Neuronal stem cell (in vitro differentiated cells): ENCODE measurements around the gene COL12A1.

ENCODE experiments used
- DNase-seq: peaks from one replicate; pipeline ENCODE4 v3.0.0-alpha.2; 2013; ENCODE audit warnings: low spot score
- H2AFZ ChIP-seq: one replicate; pipeline ENCODE4 v1.6.1; 2013; ENCODE audit warnings: mild to moderate bottlenecking, low read length, inconsistent platforms
- H2AK5ac ChIP-seq: 2 replicates; pipeline ENCODE4 v1.6.1; 2013; ENCODE audit warnings: low read depth, mild to moderate bottlenecking, inconsistent platforms, low read length, moderate library complexity, mixed read lengths
- H2BK120ac ChIP-seq: 2 replicates; pipeline ENCODE4 v1.6.1; 2013; ENCODE audit warnings: low read depth, mild to moderate bottlenecking, inconsistent platforms, low read length, moderate library complexity, mixed read lengths
- H2BK12ac ChIP-seq: one replicate; pipeline ENCODE4 v1.6.1; 2013; ENCODE audit warnings: low read length, inconsistent platforms
- H2BK15ac ChIP-seq: 2 replicates; pipeline ENCODE4 v1.6.1; 2013; ENCODE audit warnings: mild to moderate bottlenecking, low read length, inconsistent platforms, mixed read lengths
- H2BK5ac ChIP-seq: one replicate; pipeline ENCODE4 v1.6.1; 2013; ENCODE audit warnings: inconsistent platforms, mild to moderate bottlenecking, low read length, moderate library complexity
- H3K14ac ChIP-seq: one replicate; pipeline ENCODE4 v1.6.1; 2013; ENCODE audit warnings: low read length, inconsistent platforms
- H3K18ac ChIP-seq: 2 replicates; pipeline ENCODE4 v1.6.1; 2013; ENCODE audit warnings: low read length, inconsistent platforms
- H3K23ac ChIP-seq: 2 replicates; pipeline ENCODE4 v1.6.1; 2013; ENCODE audit warnings: low read depth, mild to moderate bottlenecking, mixed read lengths, low read length, inconsistent platforms; ENCODE audit not compliant: poor library complexity
- H3K27ac ChIP-seq: replicated peaks from 3 replicates; pipeline ENCODE4 v1.5.1; 2013; ENCODE audit warnings: low read length, inconsistent platforms
- H3K27me3 ChIP-seq, 3 experiments: 2 replicates each; pipeline ENCODE4 v1.6.1; 2013; ENCODE audit warnings: low read length in 3 of 3, mild to moderate bottlenecking in 2 of 3, inconsistent platforms in 1 of 3, low read depth in 1 of 3, mixed read lengths in 1 of 3, moderate library complexity in 1 of 3; ENCODE audit not compliant: control insufficient read depth in 3 of 3, insufficient read depth in 3 of 3
- H3K36me3 ChIP-seq, 2 donors: replicated peaks in 1 of 2; 2 replicates each; pipeline ENCODE4 v1.6.1; 2013; ENCODE audit warnings: low read length in 2 of 2; ENCODE audit not compliant: control insufficient read depth in 2 of 2, insufficient read depth in 2 of 2
- H3K4ac ChIP-seq: 2 replicates; pipeline ENCODE4 v1.6.1; 2013; ENCODE audit warnings: inconsistent platforms, mild to moderate bottlenecking, low read length, moderate library complexity
- H3K4me1 ChIP-seq, 2 donors: 1 replicate in 1 of 2; 2 replicates in 1 of 2; pipeline ENCODE4 v1.6.1; 2013; ENCODE audit warnings: low read length in 2 of 2, low read depth in 1 of 2; ENCODE audit not compliant: control insufficient read depth in 2 of 2, insufficient read depth in 1 of 2
- H3K4me2 ChIP-seq: one replicate; pipeline ENCODE4 v1.6.1; 2013; ENCODE audit warnings: mild to moderate bottlenecking, low read length, inconsistent platforms; ENCODE audit not compliant: insufficient read depth, poor library complexity, severe bottlenecking
- H3K4me3 ChIP-seq, 2 donors: 2 replicates each; pipeline ENCODE4 v1.5.1; 2013; ENCODE audit warnings: low read length in 2 of 2, mild to moderate bottlenecking in 2 of 2, inconsistent platforms in 1 of 2, moderate library complexity in 1 of 2
- H3K79me1 ChIP-seq: one replicate; pipeline ENCODE4 v1.6.1; 2013; ENCODE audit warnings: low read depth, mild to moderate bottlenecking, inconsistent platforms, low read length, moderate library complexity
- H3K9ac ChIP-seq: one replicate; pipeline ENCODE4 v1.6.1; 2013; ENCODE audit warnings: mild to moderate bottlenecking, low read depth, low read length, inconsistent platforms; ENCODE audit not compliant: poor library complexity
- H3K9me3 ChIP-seq, 2 donors: replicated peaks in 1 of 2; 2 replicates each; pipeline versions ENCODE3 to v1.6.1; 2013; ENCODE audit warnings: low read length in 2 of 2, mild to moderate bottlenecking in 2 of 2, inconsistent platforms in 1 of 2, low read depth in 1 of 2, mixed read lengths in 1 of 2, moderate library complexity in 1 of 2; ENCODE audit not compliant: control insufficient read depth in 2 of 2, insufficient read depth in 1 of 2
- H4K8ac ChIP-seq: one replicate; pipeline ENCODE4 v1.6.1; 2013; ENCODE audit warnings: low read depth, mild to moderate bottlenecking, inconsistent platforms, low read length, moderate library complexity
- H4K91ac ChIP-seq: one replicate; pipeline ENCODE4 v1.6.1; 2013; ENCODE audit warnings: low read length, low read depth, mild to moderate bottlenecking, inconsistent platforms; ENCODE audit not compliant: poor library complexity
- WGBS, 2 donors: extraction: QIAGEN DNeasy Blood & Tissue Kit; methylation state at CpG; one replicate each; pipeline ENCODE4 v1.1.7; 2013; ENCODE audit warnings: missing lambda C conversion rate in 2 of 2, mixed read lengths in 1 of 2; ENCODE audit not compliant: insufficient read length in 2 of 2, insufficient replicate concordance in 1 of 2; ENCODE audit errors: extremely low coverage in 2 of 2; 5-methylcytosine and 5-hydroxymethylcytosine counted together

COL12A1 gene

GRCh38 chr6:75102301-75102700, 103.6 kb downstream of the COL12A1 start:
- no peak overlapping the region for H3K23ac ChIP-seq
- H3K4ac ChIP-seq: no peak overlapping the region
- no peak for DNase-seq
- H2BK120ac ChIP-seq: no peak overlapping the region
- no peak overlapping the region for H3K18ac ChIP-seq
- no peak overlapping the region for H2BK15ac ChIP-seq
- no peaks in the 10 kb centered on the region for H3K36me3 ChIP-seq
- H4K91ac ChIP-seq: no peak overlapping the region
- no peak overlapping the region for H4K8ac ChIP-seq
- H3K4me3 ChIP-seq: no peak overlapping the region
- H3K14ac ChIP-seq: no peak overlapping the region
- H2BK5ac ChIP-seq: no peak overlapping the region
- no peak overlapping the region for H3K4me2 ChIP-seq
- H2AK5ac ChIP-seq: no peak overlapping the region
- no peak overlapping the region for H3K27ac ChIP-seq
- peaks cover 0 to 3% of the 10 kb centered on the region in 2 donors for H3K4me1 ChIP-seq
- WGBS, 2 donors: no CpG with 5 or more reads among the region's 5 CpGs
- no peak overlapping the region for H2AFZ ChIP-seq
- H2BK12ac ChIP-seq: no peak overlapping the region
- no peaks in the 10 kb centered on the region for H3K27me3 ChIP-seq
- no peak overlapping the region for H3K9ac ChIP-seq
- H3K9me3 ChIP-seq: no peaks in the 10 kb centered on the region
- no peaks in the 10 kb centered on the region for H3K79me1 ChIP-seq

DNA sequence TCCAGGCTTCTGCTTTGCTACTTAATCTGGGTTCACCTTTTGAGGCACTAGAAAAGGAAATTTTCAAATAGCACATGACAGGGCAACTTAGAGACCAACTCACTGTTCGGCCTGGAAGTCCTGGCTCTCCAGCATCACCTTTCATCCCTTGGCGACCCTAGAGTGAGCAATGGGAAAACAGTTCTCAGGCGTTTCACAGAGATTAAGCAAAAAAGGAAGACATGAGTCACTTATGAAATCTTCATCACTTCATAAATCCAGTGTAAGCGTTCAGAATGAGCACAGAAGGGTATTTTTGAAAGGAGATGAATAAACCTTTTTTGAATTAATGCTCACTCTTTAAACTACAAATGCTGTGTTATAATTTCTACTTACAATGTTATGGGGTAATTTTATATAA, 104.0 kb downstream of the COL12A1 start:
- Histone ChIP-seq H3K27ac (no peak overlapping the region), H3K9me3 (no peaks in the 10 kb centered on the region), H4K8ac (no peak overlapping the region), H3K4me3 (no peak overlapping the region), H3K79me1 (no peaks in the 10 kb centered on the region), H2BK15ac (no peak overlapping the region), H2BK120ac (no peak overlapping the region), H2AK5ac (no peak overlapping the region), H3K4ac (no peak overlapping the region), H3K4me2 (no peak overlapping the region), H3K27me3 (no peaks in the 10 kb centered on the region), H3K4me1 (peaks cover 0 to 3% of the 10 kb centered on the region in 2 donors), H2AFZ (no peak overlapping the region), H2BK5ac (no peak overlapping the region), H3K9ac (no peak overlapping the region), H3K18ac (no peak overlapping the region), H4K91ac (no peak overlapping the region), H3K36me3 (no peaks in the 10 kb centered on the region), H3K23ac (no peak overlapping the region), H2BK12ac (no peak overlapping the region), H3K14ac (no peak overlapping the region)
- WGBS, 2 donors: no CpG with 5 or more reads among the region's 4 CpGs
- no peak for DNase-seq

GRCh38 chr6:75098709-75099108, 107.1 kb downstream of the COL12A1 start:
- Histone ChIP-seq H2BK120ac (no peak overlapping the region), H3K4me3 (no peak overlapping the region), H3K4me1 (peaks cover 0 to 3% of the 10 kb centered on the region in 2 donors), H3K9me3 (no peaks in the 10 kb centered on the region), H4K91ac (no peak overlapping the region), H3K27me3 (no peaks in the 10 kb centered on the region), H2BK5ac (no peak overlapping the region), H3K4ac (no peak overlapping the region), H2BK15ac (no peak overlapping the region), H3K23ac (no peak overlapping the region), H3K4me2 (no peak overlapping the region), H4K8ac (no peak overlapping the region), H2AK5ac (no peak overlapping the region), H3K79me1 (no peaks in the 10 kb centered on the region), H2BK12ac (no peak overlapping the region), H3K36me3 (no peaks in the 10 kb centered on the region), H2AFZ (peak overlapping the region; percentile 47), H3K9ac (no peak overlapping the region), H3K14ac (no peak overlapping the region), H3K27ac (no peak overlapping the region), H3K18ac (no peak overlapping the region)
- WGBS, 2 donors: no CpG with 5 or more reads among the region's 5 CpGs
- DNase-seq: no peak

DNA sequence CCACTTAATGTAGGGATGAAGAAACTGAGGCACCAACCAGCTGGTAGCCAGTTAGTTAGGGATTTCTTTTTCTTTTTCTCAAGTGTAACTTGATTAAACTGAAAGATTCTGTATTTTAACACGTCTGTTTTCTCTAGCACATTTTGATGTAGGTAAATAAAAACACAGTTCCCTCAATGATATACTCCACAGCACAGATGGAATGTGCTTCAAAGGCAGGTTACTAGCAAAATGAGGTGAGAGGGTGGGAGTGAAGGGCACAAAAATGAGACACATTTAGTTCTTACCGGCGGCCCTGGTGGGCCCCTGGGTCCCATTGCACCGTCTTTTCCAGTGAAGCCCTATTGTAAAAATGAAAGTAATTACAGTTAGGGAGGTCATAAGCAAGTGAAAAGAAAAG, 108.9 kb downstream of the COL12A1 start:
- Histone ChIP-seq H3K4me3 (no peak overlapping the region), H3K14ac (no peak overlapping the region), H2BK15ac (no peak overlapping the region), H3K4me2 (no peak overlapping the region), H4K91ac (no peak overlapping the region), H3K27me3 (no peaks in the 10 kb centered on the region), H3K27ac (no peak overlapping the region), H4K8ac (no peak overlapping the region), H2BK120ac (no peak overlapping the region), H3K23ac (no peak overlapping the region), H2BK12ac (no peak overlapping the region), H3K79me1 (no peaks in the 10 kb centered on the region), H3K36me3 (no peaks in the 10 kb centered on the region), H3K18ac (no peak overlapping the region), H2BK5ac (no peak overlapping the region), H3K4ac (no peak overlapping the region), H2AFZ (no peak overlapping the region), H3K9me3 (no peaks in the 10 kb centered on the region), H3K4me1 (peaks cover 0 to 3% of the 10 kb centered on the region in 2 donors), H3K9ac (no peak overlapping the region), H2AK5ac (no peak overlapping the region)
- no peak for DNase-seq
- WGBS, 2 donors: no CpG with 5 or more reads among the region's 4 CpGs
